NCI-H146 treated with DMSO at 0.1 percent for 48 hours (cell line): Measurements from ENCODE around the gene SYT13.

Experiments used
- DNase-seq: peaks from one replicate; lab custom pipeline; 2025; ENCODE audit not compliant: unreplicated experiment; lab: John Stamatoyannopoulos, UW

The SYT13 gene

GRCh38 chr11:45224766-45225165 lies 61.4 kb downstream of the SYT13 start:
- no peak for DNase-seq

- no peak for DNase-seq
Measured at GRCh38 chr11:45223496-45223895, 62.6 kb downstream of the SYT13 start.

- no peak for DNase-seq
Measured at GRCh38 chr11:45219411-45219810, 66.7 kb downstream of the SYT13 start.

- DNase-seq, result no peak
Measured at GRCh38 chr11:45218705-45219104, 67.4 kb downstream of the SYT13 start.

- no peak for DNase-seq
Measured at GRCh38 chr11:45217991-45218390, 68.2 kb downstream of the SYT13 start.

GRCh38 chr11:45216901-45217300 lies 69.2 kb downstream of the SYT13 start:
- DNase-seq, result no peak

- no peak for DNase-seq
Measured at GRCh38 chr11:45216031-45216430, 70.1 kb downstream of the SYT13 start.

- DNase-seq, result no peak
Measured at GRCh38 chr11:45215098-45215865, 70.9 kb downstream of the SYT13 start.

- no peak for DNase-seq
Measured at GRCh38 chr11:45213717-45214116, 72.4 kb downstream of the SYT13 start.

- DNase-seq, result no peak
Measured at GRCh38 chr11:45213316-45213665, 72.8 kb downstream of the SYT13 start.

- DNase-seq, result no peak
Measured at GRCh38 chr11:45212566-45213315, 73.4 kb downstream of the SYT13 start.

GRCh38 chr11:45211732-45212131 lies 74.4 kb downstream of the SYT13 start:
- DNase-seq, result no peak

- DNase-seq, result no peak
Measured at GRCh38 chr11:45210846-45211245, 75.3 kb downstream of the SYT13 start.

GRCh38 chr11:45209891-45210699 lies 76.0 kb downstream of the SYT13 start:
- DNase-seq, result no peak

GRCh38 chr11:45209000-45209879 lies 76.9 kb downstream of the SYT13 start:
- no peak for DNase-seq

- no peak for DNase-seq
Measured at GRCh38 chr11:45208135-45208534, 78.0 kb downstream of the SYT13 start.

- no peak for DNase-seq
Measured at GRCh38 chr11:45205978-45206377, 80.2 kb downstream of the SYT13 start.

GRCh38 chr11:45204761-45205160 lies 81.4 kb downstream of the SYT13 start:
- no peak for DNase-seq

- DNase-seq, result no peak
Measured at GRCh38 chr11:45193695-45194094, 92.4 kb downstream of the SYT13 start.
